ENCODE data around the gene ISCA1. TPM values are rescaled to one million over a fixed set of nuclear protein-coding genes. Genes with fewer than 3 reads are reported as not detected.

Gene ISCA1
- polyA plus RNA-seq, 1 donor (not counting 4 experiments of a cell fraction or from before 2014, with no cell fraction given) = 37.4 TPM

GRCh38 chr9:86253577-86253976, 28.8 kb downstream of the ISCA1 start:
- no peaks in the 10 kb centered on the region for H3K27me3 ChIP-seq (ENCODE audit: control insufficient read depth, extremely low read depth, insufficient read depth, low read length)
- no peaks in the 10 kb centered on the region for H4K20me1 ChIP-seq (ENCODE audit: control insufficient read depth, extremely low read depth, insufficient read depth, low read length)
- dilution Hi-C loops (cut with MboI; ENCODE audit: extremely low pct_ligation_motif_present, low sequenced_read_pairs) = no loop called here
- H3K27ac ChIP-seq (ENCODE audit: control insufficient read depth, insufficient read depth, low read length) = no peak overlapping the region
- no peaks in the 10 kb centered on the region for H3K9me3 ChIP-seq (ENCODE audit: control insufficient read depth, low read depth, low read length)
- H3K36me3 ChIP-seq (ENCODE audit: control insufficient read depth in 2 of 2, extremely low read depth in 1 of 2, insufficient read depth in 2 of 2, low read length in 2 of 2) = no peaks in the 10 kb centered on the region
- no peak overlapping the region for H2AFZ ChIP-seq (ENCODE audit: control insufficient read depth, low read length)
- no peak overlapping the region for H3K9ac ChIP-seq (ENCODE audit: control insufficient read depth, extremely low read depth, insufficient read depth, low read length)
- H3K4me3 ChIP-seq (ENCODE audit: control insufficient read depth in 2 of 3, extremely low read depth in 1 of 3, insufficient read depth in 2 of 3, low read depth in 1 of 3, low read length in 3 of 3) = no peak overlapping the region
- FAIRE-seq = no peak
- TF ChIP-seq EZH2 (IDR thresholded peaks at IDR 0.05; ENCODE audit: low read length) (no peak), CTCF (optimal IDR thresholded peaks at IDR 0.05 in 1 of 3, IDR thresholded peaks at IDR 0.05 in 1 of 3, conservative IDR thresholded peaks at IDR 0.05 in 1 of 3; ENCODE audit: extremely low read depth in 1 of 3, insufficient read depth in 2 of 3, low read length in 3 of 3) (no peak)
- DNase-seq (ENCODE audit: low read depth, low spot score) = no peak
- H3K4me2 ChIP-seq (ENCODE audit: control insufficient read depth, extremely low read depth, insufficient read depth, low read depth, low read length) = no peak overlapping the region
- H3K79me2 ChIP-seq (ENCODE audit: control insufficient read depth, insufficient read depth, low read length) = no peaks in the 10 kb centered on the region
- H3K4me1 ChIP-seq (ENCODE audit: control insufficient read depth, extremely low read depth, insufficient read depth, low read length) = no peaks in the 10 kb centered on the region
- no peaks in the 10 kb centered on the region for H3K9me1 ChIP-seq (ENCODE audit: control insufficient read depth, extremely low read depth, insufficient read depth, low read length)

GRCh38 chr9:86252870-86253269, 29.5 kb downstream of the ISCA1 start:
- Histone ChIP-seq H3K4me2 (ENCODE audit: control insufficient read depth, extremely low read depth, insufficient read depth, low read depth, low read length) (no peak overlapping the region), H3K4me1 (ENCODE audit: control insufficient read depth, extremely low read depth, insufficient read depth, low read length) (no peaks in the 10 kb centered on the region), H3K9ac (ENCODE audit: control insufficient read depth, extremely low read depth, insufficient read depth, low read length) (no peak overlapping the region), H3K9me3 (ENCODE audit: control insufficient read depth, low read depth, low read length) (no peaks in the 10 kb centered on the region), H4K20me1 (ENCODE audit: control insufficient read depth, extremely low read depth, insufficient read depth, low read length) (no peaks in the 10 kb centered on the region), H2AFZ (ENCODE audit: control insufficient read depth, low read length) (no peak overlapping the region), H3K79me2 (ENCODE audit: control insufficient read depth, insufficient read depth, low read length) (no peaks in the 10 kb centered on the region), H3K27me3 (ENCODE audit: control insufficient read depth, extremely low read depth, insufficient read depth, low read length) (no peaks in the 10 kb centered on the region), H3K9me1 (ENCODE audit: control insufficient read depth, extremely low read depth, insufficient read depth, low read length) (no peaks in the 10 kb centered on the region), H3K36me3 (ENCODE audit: control insufficient read depth in 2 of 2, extremely low read depth in 1 of 2, insufficient read depth in 2 of 2, low read length in 2 of 2) (no peaks in the 10 kb centered on the region), H3K4me3 (ENCODE audit: control insufficient read depth in 2 of 3, extremely low read depth in 1 of 3, insufficient read depth in 2 of 3, low read depth in 1 of 3, low read length in 3 of 3) (no peak overlapping the region), H3K27ac (ENCODE audit: control insufficient read depth, insufficient read depth, low read length) (no peak overlapping the region)
- no peak for FAIRE-seq
- dilution Hi-C loops (cut with MboI; ENCODE audit: extremely low pct_ligation_motif_present, low sequenced_read_pairs) = no loop called here
- DNase-seq (ENCODE audit: low read depth, low spot score) = no peak
- TF ChIP-seq CTCF (optimal IDR thresholded peaks at IDR 0.05 in 1 of 3, IDR thresholded peaks at IDR 0.05 in 1 of 3, conservative IDR thresholded peaks at IDR 0.05 in 1 of 3; ENCODE audit: extremely low read depth in 1 of 3, insufficient read depth in 2 of 3, low read length in 3 of 3) (no peak), EZH2 (IDR thresholded peaks at IDR 0.05; ENCODE audit: low read length) (no peak)
